Measurements from ENCODE around the gene CAD.
A peak's percentile ranks its signal among the peaks of the same experiment; 100 is the strongest.

The CAD gene

GRCh38 chr2:27225526-27225925 is 8.4 kb downstream of the CAD start:
- no peak for DNase-seq (ENCODE audit: low read depth)

- DNase-seq (ENCODE audit: low read depth): no peak
These were observed 10.3 kb downstream of the CAD start for GRCh38 chr2:27227501-27227900.

GRCh38 chr2:27231921-27232320 is 14.8 kb downstream of the CAD start:
- DNase-seq (ENCODE audit: low read depth): no peak

GRCh38 chr2:27233341-27233740 is 16.2 kb downstream of the CAD start:
- no peak for DNase-seq (ENCODE audit: low read depth)

GRCh38 chr2:27236136-27236535 is 19.0 kb downstream of the CAD start:
- no peak for DNase-seq (ENCODE audit: low read depth)

GRCh38 chr2:27236626-27237025 is 19.5 kb downstream of the CAD start:
- DNase-seq (ENCODE audit: low read depth): no peak

GRCh38 chr2:27237341-27237945 is 20.3 kb downstream of the CAD start:
- DNase-seq (ENCODE audit: low read depth): no peak

- DNase-seq (ENCODE audit: low read depth): no peak
These were observed 21.8 kb downstream of the CAD start for GRCh38 chr2:27238976-27239375.

GRCh38 chr2:27240406-27240805 is 23.2 kb downstream of the CAD start:
- DNase-seq (ENCODE audit: low read depth): no peak

GRCh38 chr2:27241761-27242613 is 24.8 kb downstream of the CAD start:
- DNase-seq (ENCODE audit: low read depth): no peak

GRCh38 chr2:27242614-27242951 is 25.4 kb downstream of the CAD start:
- no peak for DNase-seq (ENCODE audit: low read depth)

GRCh38 chr2:27243391-27244130 is 26.4 kb downstream of the CAD start:
- no peak for DNase-seq (ENCODE audit: low read depth)

GRCh38 chr2:27245116-27245515 is 27.9 kb downstream of the CAD start:
- no peak for DNase-seq (ENCODE audit: low read depth)

GRCh38 chr2:27245626-27246025 is 28.5 kb downstream of the CAD start:
- DNase-seq (ENCODE audit: low read depth): no peak

GRCh38 chr2:27247893-27248292 is 30.7 kb downstream of the CAD start:
- DNase-seq (ENCODE audit: low read depth): no peak

GRCh38 chr2:27249159-27249890 is 32.2 kb downstream of the CAD start:
- DNase-seq (ENCODE audit: low read depth): no peak

GRCh38 chr2:27249891-27250651 is 32.9 kb downstream of the CAD start:
- DNase-seq (ENCODE audit: low read depth): peak; percentile 22

- no peak for DNase-seq (ENCODE audit: low read depth)
These were observed 33.6 kb downstream of the CAD start for GRCh38 chr2:27250652-27251379.

- no peak for DNase-seq (ENCODE audit: low read depth)
These were observed 34.6 kb downstream of the CAD start for GRCh38 chr2:27251766-27252165.

GRCh38 chr2:27255187-27255586 is 38.0 kb downstream of the CAD start:
- DNase-seq (ENCODE audit: low read depth): no peak

GRCh38 chr2:27255660-27256059 is 38.5 kb downstream of the CAD start:
- DNase-seq (ENCODE audit: low read depth): peak; percentile 64

All from fibroblast of gingiva (primary cell).